Neural cell (in vitro differentiated cells): ENCODE results near the gene OGFOD3. TPM values are rescaled to one million over a fixed set of nuclear protein-coding genes. Genes with fewer than 3 reads are reported as not detected.
A peak's percentile ranks its signal among the peaks of the same experiment; 100 is the strongest.

ENCODE experiments used
- H2AFZ ChIP-seq: fragments of 200-600, 300-800 bp; sonication (generic), shearing (Covaris generic); 2 replicates; pipeline ENCODE4 v1.6.0; 2014; ENCODE audit warnings: low read depth, mild to moderate bottlenecking, antibody characterized with exemption, low read length, moderate library complexity
- H3F3A ChIP-seq: fragments of 200-600 bp; shearing (Covaris generic); 2 replicates; pipeline ENCODE4 v1.6.1; 2016; ENCODE audit warnings: mild to moderate bottlenecking, moderate library complexity, mixed read lengths, antibody characterized with exemption, low read length; ENCODE audit not compliant: insufficient read depth, poor library complexity, severe bottlenecking
- H3K27ac ChIP-seq: fragments of 200-600, 300-800 bp; sonication (generic), shearing (Covaris generic); 2 replicates; pipeline ENCODE4 v1.5.1; 2014; ENCODE audit warnings: mild to moderate bottlenecking, low read length, moderate library complexity
- H3K27me3 ChIP-seq: fragments of 300-800, 200-600 bp; sonication (generic), shearing (Covaris generic); 2 replicates; pipeline ENCODE4 v1.6.0; 2014; ENCODE audit warnings: mild to moderate bottlenecking, low read depth, low read length, moderate library complexity; ENCODE audit not compliant: insufficient read depth
- H3K36me3 ChIP-seq: fragments of 300-800, 200-600 bp; sonication (generic), shearing (Covaris generic); 2 replicates; pipeline ENCODE4 v1.5.1; 2014; ENCODE audit warnings: mild to moderate bottlenecking, antibody characterized with exemption, low read length, moderate library complexity; ENCODE audit not compliant: insufficient read depth
- H3K4me2 ChIP-seq: fragments of 300-800, 200-600 bp; sonication (generic), shearing (Covaris generic); 2 replicates; pipeline ENCODE4 v1.6.0; 2014; ENCODE audit warnings: mild to moderate bottlenecking, low read length
- H3K4me3 ChIP-seq: fragments of 300-800, 200-600 bp; sonication (generic), shearing (Covaris generic); 2 replicates; pipeline ENCODE4 v1.5.1; 2014; ENCODE audit warnings: mild to moderate bottlenecking, low read length, moderate library complexity
- H3K79me2 ChIP-seq: fragments of 200-600 bp; shearing (Covaris generic); replicated peaks from 2 replicates; pipeline ENCODE4 v1.6.0; 2014; ENCODE audit warnings: mild to moderate bottlenecking, low read length, moderate library complexity; ENCODE audit not compliant: insufficient read depth
- H3K9ac ChIP-seq: fragments of 300-800, 200-600 bp; sonication (generic), shearing (Covaris generic); 2 replicates; pipeline ENCODE4 v1.6.1; 2016; ENCODE audit warnings: mild to moderate bottlenecking, low read length, mixed read lengths
- H3K9me2 ChIP-seq: fragments of 200-600 bp; shearing (Covaris generic); 2 replicates; pipeline ENCODE4 v1.6.1; 2016; ENCODE audit warnings: mild to moderate bottlenecking, low read length, mixed read lengths; ENCODE audit not compliant: insufficient read depth
- H3K9me3 ChIP-seq: fragments of 200-600, 300-800 bp; sonication (generic), shearing (Covaris generic); 2 replicates; pipeline ENCODE4 v1.6.1; 2016; ENCODE audit warnings: mild to moderate bottlenecking, mixed run types, low read length, moderate library complexity, mixed read lengths
- H4K20me1 ChIP-seq: fragments of 200-600 bp; shearing (Covaris generic); 2 replicates; pipeline ENCODE4 v1.6.1; 2016; ENCODE audit warnings: mild to moderate bottlenecking, mixed run types; ENCODE audit not compliant: insufficient read depth
- EP300 ChIP-seq: fragments of 450-650 bp; conservative IDR thresholded peaks from 2 replicates; pipeline ENCODE4 v1.6.1; 2014; ENCODE audit warnings: antibody characterized with exemption, mild to moderate bottlenecking, moderate library complexity; ENCODE audit not compliant: poor library complexity, severe bottlenecking
- EZH2 ChIP-seq: fragments of 200-600, 300-800 bp; shearing (Covaris generic), sonication (generic); IDR thresholded peaks from 2 replicates; pipeline ENCODE4 v1.6.1; 2014; ENCODE audit warnings: antibody characterized with exemption, low read length, borderline replicate concordance, mild to moderate bottlenecking; ENCODE audit not compliant: insufficient read depth, poor library complexity, severe bottlenecking
- MXI1 ChIP-seq: fragments of 450-650 bp; conservative IDR thresholded peaks from 2 replicates; pipeline ENCODE4 v1.6.1; 2014; ENCODE audit warnings: antibody characterized with exemption, mild to moderate bottlenecking; ENCODE audit not compliant: poor library complexity, severe bottlenecking
- POLR2AphosphoS5 ChIP-seq: IDR thresholded peaks from 2 replicates; pipeline ENCODE4 v1.6.1; 2012
- RAD21 ChIP-seq: fragments of 450-650 bp; conservative IDR thresholded peaks from 2 replicates; pipeline ENCODE4 v1.6.1; 2014; ENCODE audit warnings: antibody characterized with exemption, mild to moderate bottlenecking, moderate library complexity
- SMC3 ChIP-seq: fragments of 450-650 bp; conservative IDR thresholded peaks from 2 replicates; pipeline ENCODE4 v1.6.1; 2014; ENCODE audit warnings: antibody characterized with exemption, mild to moderate bottlenecking, moderate library complexity; ENCODE audit not compliant: poor library complexity
- TAF1 ChIP-seq: IDR thresholded peaks from 2 replicates; pipeline ENCODE4 v1.6.1; 2012; ENCODE audit warnings: low read depth
- polyA plus RNA-seq: library from polyadenylated mRNA; depleted of rRNA; stranded (reverse); fragments of >200 nt; gene quantifications from 2 replicates; pipeline ENCODE4 v1.2.3, GENCODE V29; 2014
- TF ChIP-seq, protein P1 (sequence below): fragments of 450-650 bp; IDR thresholded peaks from 2 replicates; pipeline ENCODE4 v1.5.1; 2014; ENCODE audit warnings: antibody characterized with exemption, mild to moderate bottlenecking, moderate library complexity; ENCODE audit not compliant: poor library complexity, severe bottlenecking
- TF ChIP-seq, protein P2 (sequence below): IDR thresholded peaks from 2 replicates; pipeline ENCODE4 v1.6.1; 2012; ENCODE audit warnings: borderline replicate concordance

Gene OGFOD3
- polyA plus RNA-seq, 1 donor from 2014 or later = 22.6 TPM

DNA sequence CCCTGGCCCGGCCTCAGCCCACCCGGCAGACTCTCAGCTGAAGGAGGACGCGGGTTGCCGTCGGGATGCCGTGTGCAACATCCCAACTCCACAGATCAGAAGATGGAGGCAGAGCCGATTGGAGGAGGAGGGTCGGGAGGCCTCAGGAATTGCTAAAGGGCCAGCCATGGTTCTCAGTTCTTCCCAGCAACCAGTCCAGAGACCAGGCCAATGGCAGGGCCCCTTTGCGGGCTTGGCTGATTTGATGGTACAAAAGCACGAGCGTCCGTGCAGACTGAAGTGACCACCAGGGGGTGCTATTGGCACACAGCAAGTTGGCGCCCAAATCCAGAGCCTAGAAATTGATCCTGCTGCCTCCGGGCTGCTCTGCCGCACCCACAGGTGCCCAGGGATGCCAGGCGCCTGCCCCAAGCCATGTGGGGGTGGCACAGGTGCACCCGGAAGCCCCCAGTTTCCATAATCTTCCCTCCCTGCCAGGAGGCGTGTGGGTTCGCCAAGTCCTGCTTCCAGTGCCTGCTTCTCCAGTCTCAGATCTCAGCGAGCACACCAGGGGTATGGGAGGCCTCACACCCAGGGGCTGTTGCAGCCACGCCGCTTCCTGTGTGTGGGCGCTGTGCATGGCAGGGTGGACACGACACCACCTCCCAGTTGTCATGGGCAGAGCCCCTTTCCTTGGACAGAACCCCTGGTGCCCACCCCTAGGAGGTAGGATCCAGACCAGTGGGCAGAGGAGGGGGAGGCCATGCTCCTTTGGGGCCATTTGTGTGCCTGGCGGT, 66.5 kb downstream of the OGFOD3 start:
- H4K20me1 ChIP-seq = no peaks in the 10 kb centered on the region
- no peaks in the 10 kb centered on the region for H3K27me3 ChIP-seq
- H3F3A ChIP-seq = no peaks in the 10 kb centered on the region
- TF ChIP-seq, protein P1, sequence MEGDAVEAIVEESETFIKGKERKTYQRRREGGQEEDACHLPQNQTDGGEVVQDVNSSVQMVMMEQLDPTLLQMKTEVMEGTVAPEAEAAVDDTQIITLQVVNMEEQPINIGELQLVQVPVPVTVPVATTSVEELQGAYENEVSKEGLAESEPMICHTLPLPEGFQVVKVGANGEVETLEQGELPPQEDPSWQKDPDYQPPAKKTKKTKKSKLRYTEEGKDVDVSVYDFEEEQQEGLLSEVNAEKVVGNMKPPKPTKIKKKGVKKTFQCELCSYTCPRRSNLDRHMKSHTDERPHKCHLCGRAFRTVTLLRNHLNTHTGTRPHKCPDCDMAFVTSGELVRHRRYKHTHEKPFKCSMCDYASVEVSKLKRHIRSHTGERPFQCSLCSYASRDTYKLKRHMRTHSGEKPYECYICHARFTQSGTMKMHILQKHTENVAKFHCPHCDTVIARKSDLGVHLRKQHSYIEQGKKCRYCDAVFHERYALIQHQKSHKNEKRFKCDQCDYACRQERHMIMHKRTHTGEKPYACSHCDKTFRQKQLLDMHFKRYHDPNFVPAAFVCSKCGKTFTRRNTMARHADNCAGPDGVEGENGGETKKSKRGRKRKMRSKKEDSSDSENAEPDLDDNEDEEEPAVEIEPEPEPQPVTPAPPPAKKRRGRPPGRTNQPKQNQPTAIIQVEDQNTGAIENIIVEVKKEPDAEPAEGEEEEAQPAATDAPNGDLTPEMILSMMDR = peak; percentile 98
- no peak for TF ChIP-seq EP300
- peak; percentile 95 for TF ChIP-seq SMC3
- peak; percentile 97 for TF ChIP-seq RAD21
- no peak overlapping the region for H3K4me2 ChIP-seq
- H3K27ac ChIP-seq = no peak overlapping the region
- H3K36me3 ChIP-seq = no peaks in the 10 kb centered on the region
- no peak overlapping the region for H3K9ac ChIP-seq
- no peaks in the 10 kb centered on the region for H3K9me2 ChIP-seq
- H2AFZ ChIP-seq = no peak overlapping the region
- H3K9me3 ChIP-seq = no peaks in the 10 kb centered on the region
- H3K4me3 ChIP-seq = no peak overlapping the region
- H3K79me2 ChIP-seq = no peaks in the 10 kb centered on the region

DNA sequence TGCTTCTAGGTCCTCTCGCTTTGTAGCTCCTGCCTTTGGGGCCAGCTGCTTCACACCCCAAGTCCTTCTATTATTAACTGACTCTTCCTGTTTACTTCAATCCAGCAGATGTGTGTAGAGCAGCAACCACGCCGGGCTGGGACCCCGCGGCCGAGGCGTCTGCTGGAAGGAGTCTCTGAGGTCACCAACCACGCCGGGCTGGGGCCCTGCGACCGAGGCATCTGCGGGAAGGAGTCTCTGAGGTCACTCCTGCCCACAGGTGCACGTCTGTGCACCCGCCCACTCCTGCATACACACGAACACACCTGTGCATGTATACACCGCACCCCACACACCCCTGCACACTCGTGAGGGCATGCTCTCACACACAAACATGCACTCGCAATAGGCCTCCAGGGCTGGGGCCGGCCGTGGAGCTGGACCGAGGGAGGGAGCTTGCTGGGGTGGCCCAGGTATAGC, 67.1 kb downstream of the OGFOD3 start:
- Histone ChIP-seq H3K36me3 (no peaks in the 10 kb centered on the region), H2AFZ (no peak overlapping the region), H3K9ac (no peak overlapping the region), H3K27ac (no peak overlapping the region), H3K9me3 (no peaks in the 10 kb centered on the region), H3K79me2 (no peaks in the 10 kb centered on the region), H3K9me2 (no peaks in the 10 kb centered on the region), H3K27me3 (no peaks in the 10 kb centered on the region), H4K20me1 (no peaks in the 10 kb centered on the region), H3K4me3 (no peak overlapping the region), H3K4me2 (no peak overlapping the region), H3F3A (no peaks in the 10 kb centered on the region)
- TF ChIP-seq, protein P2, sequence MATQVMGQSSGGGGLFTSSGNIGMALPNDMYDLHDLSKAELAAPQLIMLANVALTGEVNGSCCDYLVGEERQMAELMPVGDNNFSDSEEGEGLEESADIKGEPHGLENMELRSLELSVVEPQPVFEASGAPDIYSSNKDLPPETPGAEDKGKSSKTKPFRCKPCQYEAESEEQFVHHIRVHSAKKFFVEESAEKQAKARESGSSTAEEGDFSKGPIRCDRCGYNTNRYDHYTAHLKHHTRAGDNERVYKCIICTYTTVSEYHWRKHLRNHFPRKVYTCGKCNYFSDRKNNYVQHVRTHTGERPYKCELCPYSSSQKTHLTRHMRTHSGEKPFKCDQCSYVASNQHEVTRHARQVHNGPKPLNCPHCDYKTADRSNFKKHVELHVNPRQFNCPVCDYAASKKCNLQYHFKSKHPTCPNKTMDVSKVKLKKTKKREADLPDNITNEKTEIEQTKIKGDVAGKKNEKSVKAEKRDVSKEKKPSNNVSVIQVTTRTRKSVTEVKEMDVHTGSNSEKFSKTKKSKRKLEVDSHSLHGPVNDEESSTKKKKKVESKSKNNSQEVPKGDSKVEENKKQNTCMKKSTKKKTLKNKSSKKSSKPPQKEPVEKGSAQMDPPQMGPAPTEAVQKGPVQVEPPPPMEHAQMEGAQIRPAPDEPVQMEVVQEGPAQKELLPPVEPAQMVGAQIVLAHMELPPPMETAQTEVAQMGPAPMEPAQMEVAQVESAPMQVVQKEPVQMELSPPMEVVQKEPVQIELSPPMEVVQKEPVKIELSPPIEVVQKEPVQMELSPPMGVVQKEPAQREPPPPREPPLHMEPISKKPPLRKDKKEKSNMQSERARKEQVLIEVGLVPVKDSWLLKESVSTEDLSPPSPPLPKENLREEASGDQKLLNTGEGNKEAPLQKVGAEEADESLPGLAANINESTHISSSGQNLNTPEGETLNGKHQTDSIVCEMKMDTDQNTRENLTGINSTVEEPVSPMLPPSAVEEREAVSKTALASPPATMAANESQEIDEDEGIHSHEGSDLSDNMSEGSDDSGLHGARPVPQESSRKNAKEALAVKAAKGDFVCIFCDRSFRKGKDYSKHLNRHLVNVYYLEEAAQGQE = no peak
- TF ChIP-seq EP300 = no peak
- no peak for TF ChIP-seq POLR2AphosphoS5
- TF ChIP-seq SMC3 = no peak
- TF ChIP-seq TAF1 = no peak
- TF ChIP-seq, protein P1 = no peak
- TF ChIP-seq EZH2 = no peak
- no peak for TF ChIP-seq MXI1
- TF ChIP-seq RAD21 = no peak
